ENCODE measurements around the gene NTM. TPM values are rescaled to one million over a fixed set of nuclear protein-coding genes. Genes with fewer than 3 reads are reported as not detected.

Gene NTM
- total and polyA plus RNA-seq, 2 of the 8 experiments (the other 6 are each of a cell fraction or from before 2014, with no cell fraction given) = 13.4 to 20.0 TPM

- no peak for TF ChIP-seq EP300 (IDR thresholded peaks at IDR 0.05; ENCODE audit: borderline replicate concordance in 1 of 2, low read depth in 2 of 2, low read length in 2 of 2)
- TF ChIP-seq MAX (IDR thresholded peaks at IDR 0.05) = no peak
- TF ChIP-seq NANOG (IDR thresholded peaks at IDR 0.05; ENCODE audit: insufficient read depth, low read depth, low read length, poor library complexity, severe bottlenecking) = no peak
- TF ChIP-seq SIN3A (conservative IDR thresholded peaks at IDR 0.05 in 1 of 2, IDR thresholded peaks at IDR 0.05 in 1 of 2; ENCODE audit: low read depth in 1 of 2, low read length in 2 of 2) = no peak
- TF ChIP-seq RAD21 (IDR thresholded peaks at IDR 0.05 in 1 of 2, conservative IDR thresholded peaks at IDR 0.05 in 1 of 2; ENCODE audit: low read depth in 2 of 2, low read length in 2 of 2) = no peak
- no peak for TF ChIP-seq KDM4A (IDR thresholded peaks at IDR 0.05; ENCODE audit: low read depth, low read length, severe bottlenecking)
- TF ChIP-seq FOSL1 (IDR thresholded peaks at IDR 0.05; ENCODE audit: insufficient read depth, low read depth, low read length) = no peak
- no peak for TF ChIP-seq BACH1 (IDR thresholded peaks at IDR 0.05; ENCODE audit: low read length)
- no peaks in the 10 kb centered on the region for H3K79me1 ChIP-seq (ENCODE audit: low read depth, low read length)
- H3K79me2 ChIP-seq (ENCODE audit: control insufficient read depth in 1 of 2, insufficient read depth in 2 of 2, low read length in 2 of 2) = no peaks in the 10 kb centered on the region
- H2AK5ac ChIP-seq (ENCODE audit: low read depth, low read length) = no peak overlapping the region
- H3K9me3 ChIP-seq (ENCODE audit: insufficient read depth in 2 of 2, low read depth in 1 of 2, low read length in 1 of 2) = no peaks in the 10 kb centered on the region
- H4K20me1 ChIP-seq (replicated peaks in 1 of 2; ENCODE audit: control insufficient read depth in 1 of 2, insufficient read depth in 2 of 2, low read length in 2 of 2) = no peaks in the 10 kb centered on the region
- H2BK120ac ChIP-seq (replicated peaks; ENCODE audit: low read depth, low read length) = no peak overlapping the region
- H4K91ac ChIP-seq (replicated peaks; ENCODE audit: insufficient read length, low read length) = no peak overlapping the region
- H3K36me3 ChIP-seq (ENCODE audit: control insufficient read depth in 2 of 4, insufficient read depth in 4 of 4, low read length in 3 of 4) = no peaks in the 10 kb centered on the region
- WGBS, 2 experiments (ENCODE audit: extremely low coverage in 1 of 2, insufficient coverage in 1 of 2, insufficient read length in 1 of 2, insufficient replicate concordance in 2 of 2, low coverage in 1 of 2, low lambda C conversion rate in 2 of 2, missing lambda C conversion rate in 1 of 2) = 88% methylated on average over 11 of the region's 11 CpGs; no CpG with 5 or more reads in 1 of the 2 experiments
- no peak overlapping the region for H2BK5ac ChIP-seq (ENCODE audit: low read depth, low read length)
- FAIRE-seq (no peak), DNase-seq (ENCODE audit: low read depth in 1 of 2, low spot score in 2 of 2) (no peak)
- no peak overlapping the region for H3K23ac ChIP-seq (ENCODE audit: insufficient read length)
- H3K27ac ChIP-seq (ENCODE audit: low read depth, low read length) = no peak overlapping the region
- H3K4me2 ChIP-seq (ENCODE audit: insufficient read depth in 1 of 2, low read depth in 2 of 2, low read length in 2 of 2) = no peak overlapping the region
- H3K23me2 ChIP-seq (ENCODE audit: low read depth, low read length) = no peaks in the 10 kb centered on the region; the same call in 1 of the 2 replicates
- H3K14ac ChIP-seq (ENCODE audit: insufficient read length) = no peak overlapping the region
- no peak overlapping the region for H2AFZ ChIP-seq (ENCODE audit: low read length)
- no peak overlapping the region for H3K18ac ChIP-seq (ENCODE audit: extremely low read depth, low read length)
- no peak overlapping the region for H3K9ac ChIP-seq (replicated peaks in 1 of 4; ENCODE audit: extremely low read depth in 1 of 4, low read depth in 3 of 4, low read length in 3 of 4)
- no peaks in the 10 kb centered on the region for H3K27me3 ChIP-seq (replicated peaks in 1 of 4; ENCODE audit: control insufficient read depth in 3 of 4, extremely low read depth in 1 of 4, insufficient read depth in 3 of 4, low read length in 3 of 4)
- H4K8ac ChIP-seq (ENCODE audit: extremely low read depth, insufficient read depth, low read length) = no peak overlapping the region
- H4K5ac ChIP-seq (ENCODE audit: insufficient read length, low read depth, low read length) = no peak overlapping the region
- H3K56ac ChIP-seq (replicated peaks; ENCODE audit: insufficient read length, low read depth, low read length) = no peak overlapping the region
- H2BK15ac ChIP-seq (ENCODE audit: low read length) = no peak overlapping the region
- POLR2A ChIA-PET (ENCODE audit: partially characterized antibody) = no interaction called here
- H3K4ac ChIP-seq (replicated peaks; ENCODE audit: insufficient read length, low read depth, low read length) = no peak overlapping the region
- H3K4me1 ChIP-seq (replicated peaks in 1 of 4; ENCODE audit: control insufficient read depth in 3 of 4, insufficient read depth in 4 of 4, low read length in 3 of 4) = peaks cover 0 to 8% (median 3%) of the 10 kb centered on the region in 4 experiments; a peak in 3 of 7 replicates
- H3K4me3 ChIP-seq (ENCODE audit: extremely low read depth in 1 of 4, insufficient read depth in 2 of 4, low read depth in 3 of 4, low read length in 4 of 4) = no peak overlapping the region
- no peak overlapping the region for H2BK20ac ChIP-seq (ENCODE audit: low read length)
- no peak overlapping the region for H2BK12ac ChIP-seq (ENCODE audit: low read depth, low read length)
- CTCF ChIA-PET (ENCODE audit: partially characterized antibody) = interaction anchor here (0.6 to 1.2 kb wide), 4 partner anchors 19 to 876 kb away, joined by 3 to 4 read pairs (median 4); no protein-coding TSS in a partner anchor
Observed at GRCh38 chr11:132096132-132096825, 725.9 kb downstream of the NTM start.
